Hepatic stellate cell (primary cell): Measurements from ENCODE around the gene CRACR2A.

ENCODE experiments used
- DNase-seq: peaks from one replicate; pipeline ENCODE4 v3.0.0; 2011; ENCODE audit warnings: low spot score

Gene CRACR2A

DNA sequence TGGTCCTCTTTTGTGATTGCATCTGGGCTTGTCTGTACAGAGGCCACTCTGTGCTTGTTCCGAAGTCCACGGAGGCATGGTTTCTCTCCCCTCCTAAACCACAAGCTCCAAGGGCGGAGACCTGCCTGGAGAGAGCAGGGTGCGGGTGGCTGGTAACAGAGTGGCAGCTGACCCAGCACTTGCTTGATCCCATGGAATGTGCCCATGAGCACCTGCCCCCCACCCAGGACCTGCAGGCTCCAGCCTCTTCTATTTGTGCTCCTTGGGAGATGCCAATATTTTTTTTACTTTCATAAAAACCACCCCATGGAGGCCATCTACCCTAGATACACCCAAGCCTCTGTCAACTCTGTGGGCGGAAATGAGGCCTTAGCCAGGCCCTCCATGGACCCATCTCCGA, 157.2 kb downstream of the CRACR2A start:
- no peak for DNase-seq

DNA sequence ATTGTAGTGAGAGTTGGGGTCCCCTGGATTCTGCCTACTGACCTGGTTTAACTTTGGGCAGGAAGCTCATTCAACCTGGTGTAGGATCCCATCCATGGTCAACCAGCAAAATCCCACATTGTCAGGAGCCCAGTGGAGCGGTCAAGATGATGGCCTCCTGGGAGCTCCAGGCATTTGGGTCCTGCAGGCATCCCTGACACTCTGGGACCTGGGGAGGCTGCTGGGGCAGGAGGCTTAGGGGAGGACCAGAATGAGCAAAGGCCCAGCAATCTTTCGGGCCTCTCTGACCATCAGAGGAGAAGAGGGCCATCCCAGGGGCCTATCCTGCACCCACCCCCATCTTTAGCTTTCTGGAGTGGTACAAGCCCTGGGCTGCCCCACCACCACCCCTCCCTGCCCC, 157.9 kb downstream of the CRACR2A start:
- DNase-seq, result no peak

GRCh38 chr12:3593906-3594483, 158.9 kb downstream of the CRACR2A start:
- no peak for DNase-seq

- DNase-seq, result no peak
Measured at GRCh38 chr12:3592856-3593625, 159.9 kb downstream of the CRACR2A start.

- no peak for DNase-seq
Measured at GRCh38 chr12:3589745-3590144, 163.2 kb downstream of the CRACR2A start.

DNA sequence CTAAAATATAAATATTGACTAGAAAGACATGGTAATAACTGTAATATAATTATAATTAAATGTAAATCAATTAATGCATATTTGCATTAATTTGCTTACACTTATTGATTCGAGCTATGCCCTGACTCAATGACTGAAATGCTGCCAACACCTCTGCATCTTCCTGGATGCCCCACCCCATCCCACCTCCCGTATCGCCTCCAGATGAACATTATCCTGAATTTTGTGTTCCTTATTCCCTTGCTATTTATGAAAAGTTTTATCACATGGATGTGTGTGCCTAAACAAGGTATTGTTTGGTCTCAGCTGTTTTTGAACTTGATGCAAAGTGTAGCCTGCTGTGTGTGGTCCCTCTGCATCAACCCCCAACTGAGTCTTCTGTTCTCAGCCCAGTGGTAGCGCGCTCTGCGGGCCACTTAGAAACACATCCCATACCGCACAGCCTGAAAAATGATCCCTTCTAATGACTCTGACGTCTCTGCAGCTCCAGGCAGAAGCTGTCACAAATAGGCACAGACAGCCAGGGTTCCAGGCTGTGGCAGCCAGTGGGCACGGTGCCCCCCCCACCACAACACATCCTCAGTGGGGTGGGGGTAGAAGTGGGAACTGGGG, 165.4 kb downstream of the CRACR2A start:
- no peak for DNase-seq

DNA sequence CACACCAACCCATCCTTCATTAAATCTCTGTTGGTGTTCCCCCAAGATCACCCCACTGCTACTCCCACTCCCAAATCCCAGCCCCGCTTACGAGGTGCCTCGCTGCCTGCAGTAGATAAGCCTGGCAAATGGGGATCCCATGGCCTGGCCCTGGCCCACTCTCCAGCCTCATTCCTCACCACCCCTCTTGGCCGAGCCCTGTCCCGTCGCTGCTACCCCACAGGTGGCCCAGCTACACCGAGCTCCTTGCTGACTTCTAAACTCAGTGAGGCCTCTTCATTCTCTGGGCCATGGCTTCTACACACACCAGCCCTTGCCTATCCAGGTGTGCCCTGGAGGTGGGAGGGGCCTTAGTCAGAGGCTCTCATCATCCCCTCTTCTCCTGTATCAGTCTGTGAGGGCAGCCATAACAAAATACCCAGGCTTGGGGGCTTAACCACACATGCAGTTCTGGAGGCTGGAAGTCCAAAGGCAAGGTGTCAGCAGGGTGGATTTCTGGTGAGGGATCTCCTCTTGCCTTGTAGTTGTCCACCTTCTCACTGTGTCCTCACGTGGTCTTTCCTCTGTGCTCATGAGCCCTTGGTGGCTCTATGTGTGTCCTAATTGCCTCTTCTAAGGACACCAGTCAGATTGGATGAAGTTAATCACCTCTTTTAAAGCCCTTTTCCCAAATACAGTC, 169.1 kb downstream of the CRACR2A start:
- no peak for DNase-seq

GRCh38 chr12:3580094-3580749, 172.7 kb downstream of the CRACR2A start:
- DNase-seq, result no peak

GRCh38 chr12:3579446-3580093, 173.3 kb downstream of the CRACR2A start:
- DNase-seq, result no peak

DNA sequence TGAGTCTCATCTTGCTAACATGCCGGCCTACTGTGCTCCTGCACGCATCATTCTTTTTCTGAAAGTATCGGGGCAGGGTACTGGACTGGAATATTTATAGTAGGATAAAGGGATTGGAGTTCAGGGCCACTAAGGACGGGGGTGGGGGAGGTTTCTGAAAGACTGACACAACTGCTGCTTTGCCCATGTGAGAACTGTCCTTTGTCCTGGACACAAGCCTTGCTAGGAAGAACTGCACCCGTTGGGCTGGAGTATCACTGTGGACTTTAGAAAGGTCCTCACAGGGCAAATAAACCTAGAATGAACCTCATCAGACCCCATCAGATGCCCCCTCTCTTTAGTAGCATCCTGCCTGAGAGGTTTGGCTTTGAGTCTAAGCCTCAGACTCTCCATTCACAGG, 174.4 kb downstream of the CRACR2A start:
- DNase-seq, result no peak

DNA sequence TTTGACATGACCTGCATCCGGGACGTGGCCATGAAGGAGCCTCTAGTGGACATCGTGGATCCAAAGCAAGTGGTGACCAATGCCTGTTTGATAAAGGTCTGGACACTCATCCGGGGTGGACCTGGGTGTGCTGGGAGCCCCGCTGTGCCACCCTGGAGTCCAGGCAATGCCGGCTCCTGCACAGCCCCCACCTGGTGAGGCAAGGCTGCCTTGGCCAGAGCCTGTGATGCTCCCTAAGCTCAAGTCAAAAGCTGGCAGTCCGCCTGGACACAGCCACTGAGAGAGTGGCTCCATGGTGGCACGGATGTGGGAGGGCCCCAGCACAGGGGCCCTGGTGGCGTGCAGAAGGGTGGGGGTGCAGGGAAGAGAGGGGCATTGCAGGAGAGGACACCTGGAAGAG, 176.0 kb downstream of the CRACR2A start:
- DNase-seq, result no peak

- DNase-seq, result no peak
Measured at GRCh38 chr12:3574986-3575385, 177.9 kb downstream of the CRACR2A start.

DNA sequence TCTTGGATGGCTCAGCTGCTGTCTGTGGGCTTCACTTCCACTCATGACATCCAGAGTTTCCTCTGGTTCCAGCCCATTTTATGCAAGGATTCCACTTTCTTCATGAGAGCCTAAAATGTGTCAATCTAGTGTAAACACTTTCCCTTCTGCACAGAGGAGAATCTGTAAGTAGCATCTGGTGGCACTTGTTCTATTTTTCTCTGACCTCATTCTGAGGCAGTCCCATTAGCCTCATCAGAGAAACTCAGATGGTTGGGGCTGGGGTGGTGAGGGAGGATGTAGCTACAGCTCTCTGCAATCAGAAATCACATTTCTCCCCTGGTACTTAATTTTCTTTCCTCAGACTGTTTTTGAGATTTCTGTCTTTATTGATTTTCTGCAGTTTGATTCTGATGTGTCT, 180.3 kb downstream of the CRACR2A start:
- DNase-seq, result no peak

DNA sequence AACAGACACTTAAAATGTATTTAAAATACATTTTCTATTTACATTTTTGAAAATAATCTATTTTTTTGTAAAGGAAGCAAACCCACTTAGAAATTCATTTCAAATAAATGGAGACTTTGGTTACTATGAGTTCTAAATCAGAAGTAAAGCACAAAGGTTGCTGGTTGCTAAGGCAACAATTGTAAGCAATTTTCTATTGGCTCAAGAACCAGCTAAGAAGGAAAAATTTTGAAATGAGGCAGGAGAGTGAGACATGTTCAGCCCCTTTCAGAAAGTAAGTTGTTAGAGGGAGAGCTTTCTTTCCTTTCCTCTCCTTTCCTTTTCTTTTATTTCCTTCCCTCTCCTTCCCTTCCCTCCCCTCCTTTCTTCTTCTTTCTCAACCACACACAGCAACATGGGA, 181.2 kb downstream of the CRACR2A start:
- DNase-seq, result no peak

GRCh38 chr12:3571323-3571722, 181.6 kb downstream of the CRACR2A start:
- no peak for DNase-seq

GRCh38 chr12:3568695-3569094, 184.2 kb downstream of the CRACR2A start:
- no peak for DNase-seq

DNA sequence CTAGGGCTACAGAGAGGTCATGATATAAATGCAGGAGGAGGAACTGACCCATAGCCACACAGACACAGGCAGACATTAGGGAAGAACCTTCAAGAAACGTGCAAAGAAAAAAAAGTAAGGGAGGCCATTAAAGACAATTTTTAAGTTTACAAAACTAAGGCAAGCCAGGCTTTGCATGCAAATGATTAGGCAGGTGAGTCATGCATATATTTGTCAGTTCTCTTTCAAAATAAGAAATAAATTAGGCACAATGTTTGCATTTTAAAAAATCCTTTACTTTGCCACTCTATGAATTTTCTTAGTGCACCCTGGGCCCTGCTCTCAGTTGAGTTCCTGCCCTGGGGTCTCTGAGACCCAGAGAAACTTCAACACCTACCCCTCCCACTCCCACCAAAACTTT, 186.9 kb downstream of the CRACR2A start:
- DNase-seq, result no peak
